HG03039 (cell line): Measurements from ENCODE around the gene LRFN2.

Experiments
- ATAC-seq: cut with Tn5 transposase; IDR thresholded peaks from one replicate; pipeline ENCODE4 v1.9.1; 2021; ENCODE audit warnings: mild to moderate bottlenecking, moderate library complexity; ENCODE audit not compliant: unreplicated experiment

The LRFN2 gene

GRCh38 chr6:40545954-40546353 is 41.2 kb downstream of the LRFN2 start:
- no peak for ATAC-seq

GRCh38 chr6:40543776-40544175 is 43.4 kb downstream of the LRFN2 start:
- no peak for ATAC-seq

- ATAC-seq, result no peak
Observed at GRCh38 chr6:40543146-40543545, 44.0 kb downstream of the LRFN2 start.

- ATAC-seq, result no peak
Observed at GRCh38 chr6:40542175-40542764, 44.9 kb downstream of the LRFN2 start.

- ATAC-seq, result no peak
Observed at GRCh38 chr6:40541556-40542174, 45.5 kb downstream of the LRFN2 start.

GRCh38 chr6:40540790-40541189 is 46.4 kb downstream of the LRFN2 start:
- no peak for ATAC-seq

- no peak for ATAC-seq
Observed at GRCh38 chr6:40539853-40540252, 47.3 kb downstream of the LRFN2 start.

- no peak for ATAC-seq
Observed at GRCh38 chr6:40538556-40538955, 48.6 kb downstream of the LRFN2 start.

- ATAC-seq, result no peak
Observed at GRCh38 chr6:40537446-40537845, 49.7 kb downstream of the LRFN2 start.

GRCh38 chr6:40536442-40536841 is 50.7 kb downstream of the LRFN2 start:
- ATAC-seq, result no peak

- no peak for ATAC-seq
Observed at GRCh38 chr6:40535819-40536380, 51.3 kb downstream of the LRFN2 start.

- ATAC-seq, result no peak
Observed at GRCh38 chr6:40535110-40535818, 51.9 kb downstream of the LRFN2 start.

GRCh38 chr6:40532349-40533000 is 54.7 kb downstream of the LRFN2 start:
- no peak for ATAC-seq

- ATAC-seq, result no peak
Observed at GRCh38 chr6:40529919-40530318, 57.2 kb downstream of the LRFN2 start.

- ATAC-seq, result no peak
Observed at GRCh38 chr6:40529040-40529439, 58.1 kb downstream of the LRFN2 start.

- ATAC-seq, result no peak
Observed at GRCh38 chr6:40528051-40528450, 59.1 kb downstream of the LRFN2 start.

- no peak for ATAC-seq
Observed at GRCh38 chr6:40526036-40526435, 61.1 kb downstream of the LRFN2 start.

GRCh38 chr6:40524797-40525585 is 62.2 kb downstream of the LRFN2 start:
- ATAC-seq, result no peak

- ATAC-seq, result no peak
Observed at GRCh38 chr6:40523505-40524172, 63.5 kb downstream of the LRFN2 start.

- no peak for ATAC-seq
Observed at GRCh38 chr6:40521496-40521895, 65.7 kb downstream of the LRFN2 start.
